ENCODE data around the gene CPA1. TPM values are rescaled to one million over a fixed set of nuclear protein-coding genes. Genes with fewer than 3 reads are reported as not detected.

The CPA1 gene
- total RNA-seq, 2 donors from 2014 or later, result 35.4 TPM; not detected in 1

DNA sequence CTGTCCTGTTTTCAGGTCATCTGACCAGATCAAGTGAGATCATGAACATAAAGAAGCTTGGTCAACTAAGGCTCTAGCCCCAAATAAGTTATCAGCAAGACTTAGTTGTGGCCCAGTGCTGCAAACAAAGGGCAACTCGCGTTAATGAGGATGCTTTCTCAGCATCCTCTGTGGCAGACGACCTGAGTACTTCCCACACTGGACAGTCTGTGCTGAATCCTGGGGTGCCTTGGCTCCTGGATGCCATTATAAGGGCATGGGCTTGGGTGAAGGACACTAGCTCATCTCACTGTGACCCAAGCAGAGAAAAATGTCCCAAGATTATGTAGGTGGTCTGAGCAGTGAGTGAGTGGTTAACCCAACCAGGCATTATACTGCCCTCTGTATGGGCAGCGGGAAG is 21.8 kb upstream of the CPA1 start:
- no peak for TF ChIP-seq CTCF (IDR thresholded peaks at IDR 0.05)
- no peak overlapping the region for H3K4me3 ChIP-seq
- H3K27ac ChIP-seq, result no peak overlapping the region
- no peaks in the 10 kb centered on the region for H3K9me3 ChIP-seq
- H3K9ac ChIP-seq (ENCODE audit: low read depth in 2 of 2, low read length in 2 of 2), result no peak overlapping the region
- no peaks in the 10 kb centered on the region for H3K4me1 ChIP-seq
- intact Hi-C loops (cut with DNase I), result no loop called here
- H3K27me3 ChIP-seq, result no peaks in the 10 kb centered on the region
- no peaks in the 10 kb centered on the region for H3K36me3 ChIP-seq
- DNase-seq, result no peak

DNA sequence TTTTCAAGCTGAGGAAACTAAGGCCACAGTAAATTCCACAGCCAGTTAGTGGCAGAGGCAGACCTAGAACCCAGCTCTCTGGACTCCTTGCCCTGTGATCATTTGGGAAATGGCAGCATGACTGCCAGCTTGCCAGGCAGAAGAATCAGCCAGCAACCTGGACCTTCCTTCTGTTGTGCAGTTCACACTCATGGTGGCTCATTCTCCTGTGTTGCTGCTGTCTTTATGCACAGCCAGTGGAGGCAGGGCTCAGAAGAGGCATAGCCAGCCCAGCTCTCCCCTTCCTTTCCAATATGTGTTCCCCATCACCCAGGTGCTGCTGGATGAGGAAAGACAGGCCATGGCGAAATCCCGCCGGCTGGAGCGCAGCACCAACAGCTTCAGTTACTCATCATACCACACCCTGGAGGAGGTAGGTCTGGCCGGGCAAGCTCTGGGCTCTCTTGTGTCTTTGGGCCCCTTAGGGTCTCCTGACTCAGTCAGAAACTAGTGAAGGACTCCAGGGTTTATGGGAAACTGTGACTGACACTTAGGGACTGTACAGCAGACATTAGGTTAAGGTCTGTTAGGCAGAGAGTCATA is 20.9 kb upstream of the CPA1 start:
- H3K9ac ChIP-seq (ENCODE audit: low read depth in 2 of 2, low read length in 2 of 2), result no peak overlapping the region

DNA sequence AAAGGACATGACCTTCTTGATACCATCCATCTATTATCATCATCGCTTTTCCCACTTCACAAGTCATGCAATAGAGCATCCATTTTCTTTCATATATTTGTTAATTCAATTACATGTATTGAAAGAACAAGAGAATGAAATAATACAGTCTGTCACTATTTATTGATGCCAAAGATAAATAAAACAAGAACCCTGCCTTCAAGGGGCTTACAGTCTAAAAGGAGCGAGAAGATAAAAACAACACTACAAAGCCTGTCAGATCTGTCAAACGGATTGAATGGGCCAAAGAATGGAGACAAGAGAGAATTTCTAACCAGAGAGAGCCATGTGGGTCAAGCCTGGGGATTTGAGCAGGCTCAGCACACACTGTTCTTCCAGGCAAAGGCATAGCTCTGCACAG is 19.8 kb upstream of the CPA1 start:
- Histone ChIP-seq H3K36me3 (no peaks in the 10 kb centered on the region), H3K27me3 (no peaks in the 10 kb centered on the region), H3K4me1 (no peaks in the 10 kb centered on the region), H3K9ac (ENCODE audit: low read depth in 2 of 2, low read length in 2 of 2) (no peak overlapping the region), H3K9me3 (no peaks in the 10 kb centered on the region), H3K4me3 (no peak overlapping the region), H3K27ac (no peak overlapping the region)
- no peak for TF ChIP-seq CTCF (IDR thresholded peaks at IDR 0.05)
- intact Hi-C loops (cut with DNase I), result no loop called here
- DNase-seq, result no peak

More for the DNA sequence above, 20.9 kb upstream of the CPA1 start:
- TF ChIP-seq CTCF (IDR thresholded peaks at IDR 0.05), result no peak
- no peaks in the 10 kb centered on the region for H3K27me3 ChIP-seq
- no peak overlapping the region for H3K4me3 ChIP-seq
- DNase-seq, result no peak
- no peaks in the 10 kb centered on the region for H3K9me3 ChIP-seq
- no peaks in the 10 kb centered on the region for H3K4me1 ChIP-seq
- H3K36me3 ChIP-seq, result no peaks in the 10 kb centered on the region
- no peak overlapping the region for H3K27ac ChIP-seq
- intact Hi-C loops (cut with DNase I), result no loop called here

DNA sequence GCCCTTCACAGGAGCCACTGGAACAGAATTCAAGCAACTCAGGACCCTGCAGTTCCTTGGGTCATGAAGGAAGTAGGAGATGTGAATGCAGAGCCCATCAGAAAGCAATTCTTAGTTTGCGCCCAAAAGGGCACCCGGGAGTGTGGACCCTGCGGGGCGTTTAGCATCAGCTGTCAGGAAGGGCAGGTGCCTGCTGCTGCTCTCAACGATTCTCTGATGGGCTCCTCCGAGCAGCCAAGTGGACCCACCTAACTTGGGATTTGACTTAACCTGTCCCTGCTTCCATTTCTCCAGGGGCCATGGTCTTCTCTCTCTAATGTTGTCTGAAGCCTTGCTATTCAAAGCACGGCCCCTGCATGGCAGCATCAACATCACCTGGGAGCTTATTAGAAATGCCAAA is 18.6 kb upstream of the CPA1 start:
- Histone ChIP-seq H3K4me3 (no peak overlapping the region), H3K27me3 (no peaks in the 10 kb centered on the region), H3K9ac (ENCODE audit: low read depth in 2 of 2, low read length in 2 of 2) (no peak overlapping the region), H3K9me3 (no peaks in the 10 kb centered on the region), H3K4me1 (peaks cover 3% of the 10 kb centered on the region), H3K36me3 (no peaks in the 10 kb centered on the region), H3K27ac (no peak overlapping the region)
- intact Hi-C loops (cut with DNase I), result no loop called here
- no peak for TF ChIP-seq CTCF (IDR thresholded peaks at IDR 0.05)
- no peak for DNase-seq

- intact Hi-C loops (cut with DNase I), result no loop called here
- H3K9me3 ChIP-seq, result no peaks in the 10 kb centered on the region
- no peak for TF ChIP-seq CTCF (IDR thresholded peaks at IDR 0.05)
These were observed 18.0 kb upstream of the CPA1 start for GRCh38 chr7:130362251-130362816.

More at GRCh38 chr7:130362251-130362816, 18.0 kb upstream of the CPA1 start:
- Histone ChIP-seq H3K9ac (ENCODE audit: low read depth in 2 of 2, low read length in 2 of 2) (no peak overlapping the region), H3K27me3 (no peaks in the 10 kb centered on the region), H3K4me1 (peaks cover 3% of the 10 kb centered on the region), H3K36me3 (no peaks in the 10 kb centered on the region), H3K27ac (no peak overlapping the region), H3K4me3 (no peak overlapping the region)
- DNase-seq, result no peak
